Thyroid gland (tissue), 4 donors: ENCODE results near the gene EHD3.

Experiments used
- POLR2A ChIP-seq, 2 donors: fragments of 450-650 bp; IDR thresholded peaks; one replicate each; pipeline ENCODE4 v1.6.1; 2017; ENCODE audit warnings: antibody characterized with exemption in 2 of 2, mild to moderate bottlenecking in 2 of 2, moderate library complexity in 1 of 2
- TF ChIP-seq, protein P1 (sequence below), 6 experiments: fragments of 200-600 bp in 3 of 6; fragments of 450-650 bp in 3 of 6; sonication (generic) in 3 of 6; IDR thresholded peaks; one replicate each; pipeline ENCODE4 v1.5.1; 2016 to 2019; ENCODE audit warnings: antibody characterized with exemption in 6 of 6, mild to moderate bottlenecking in 2 of 6, inconsistent platforms in 1 of 6, moderate library complexity in 1 of 6

DNA sequence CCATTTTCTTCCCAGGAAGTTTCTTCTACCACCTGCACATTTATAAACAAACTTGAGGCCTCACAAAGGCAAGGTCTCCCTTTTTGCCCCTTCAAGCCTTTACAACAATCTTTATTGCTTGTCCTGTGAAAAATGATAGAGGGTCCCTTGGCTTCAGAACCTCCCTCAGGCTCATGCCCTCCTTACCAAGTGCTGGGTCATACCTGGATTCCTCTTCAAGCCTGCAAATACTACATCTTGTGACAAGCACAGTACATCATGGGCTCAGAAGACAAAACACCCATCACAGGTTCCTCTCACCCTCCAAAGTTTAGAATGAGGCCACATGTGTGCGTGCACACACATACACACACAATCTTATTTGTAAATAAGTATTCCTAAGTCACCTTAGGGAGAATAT lies 25.7 kb upstream of the EHD3 start:
- TF ChIP-seq POLR2A (IDR thresholded peaks at IDR 0.05): no peak
- TF ChIP-seq, protein P1, sequence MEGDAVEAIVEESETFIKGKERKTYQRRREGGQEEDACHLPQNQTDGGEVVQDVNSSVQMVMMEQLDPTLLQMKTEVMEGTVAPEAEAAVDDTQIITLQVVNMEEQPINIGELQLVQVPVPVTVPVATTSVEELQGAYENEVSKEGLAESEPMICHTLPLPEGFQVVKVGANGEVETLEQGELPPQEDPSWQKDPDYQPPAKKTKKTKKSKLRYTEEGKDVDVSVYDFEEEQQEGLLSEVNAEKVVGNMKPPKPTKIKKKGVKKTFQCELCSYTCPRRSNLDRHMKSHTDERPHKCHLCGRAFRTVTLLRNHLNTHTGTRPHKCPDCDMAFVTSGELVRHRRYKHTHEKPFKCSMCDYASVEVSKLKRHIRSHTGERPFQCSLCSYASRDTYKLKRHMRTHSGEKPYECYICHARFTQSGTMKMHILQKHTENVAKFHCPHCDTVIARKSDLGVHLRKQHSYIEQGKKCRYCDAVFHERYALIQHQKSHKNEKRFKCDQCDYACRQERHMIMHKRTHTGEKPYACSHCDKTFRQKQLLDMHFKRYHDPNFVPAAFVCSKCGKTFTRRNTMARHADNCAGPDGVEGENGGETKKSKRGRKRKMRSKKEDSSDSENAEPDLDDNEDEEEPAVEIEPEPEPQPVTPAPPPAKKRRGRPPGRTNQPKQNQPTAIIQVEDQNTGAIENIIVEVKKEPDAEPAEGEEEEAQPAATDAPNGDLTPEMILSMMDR (IDR thresholded peaks at IDR 0.05): no peak
